Effector memory CD4-positive, alpha-beta T cell (primary cell): ENCODE results near the gene CLCN7.

ENCODE experiments used
- DNase-seq, 3 donors: peaks; one replicate each; pipeline ENCODE4 v3.0.0-alpha.2; 2020
- H3K27ac ChIP-seq: 2 replicates; pipeline ENCODE4 v1.7.0; 2013; ENCODE audit warnings: mild to moderate bottlenecking, low read length, moderate library complexity; ENCODE audit not compliant: insufficient read depth, poor library complexity, severe bottlenecking
- H3K27me3 ChIP-seq: replicated peaks from 2 replicates; pipeline ENCODE4 v1.7.0; 2013; ENCODE audit warnings: mild to moderate bottlenecking, low read length; ENCODE audit not compliant: insufficient read depth, control insufficient read depth, poor library complexity, severe bottlenecking
- H3K36me3 ChIP-seq: 2 replicates; pipeline ENCODE4 v1.7.0; 2013; ENCODE audit warnings: mild to moderate bottlenecking, low read length, moderate library complexity; ENCODE audit not compliant: control insufficient read depth, insufficient read depth
- H3K4me1 ChIP-seq: 2 replicates; pipeline ENCODE4 v1.7.0; 2013; ENCODE audit warnings: low read length, mild to moderate bottlenecking; ENCODE audit not compliant: control insufficient read depth, insufficient read depth, poor library complexity, severe bottlenecking
- H3K4me3 ChIP-seq: 2 replicates; pipeline ENCODE4 v1.7.0; 2013; ENCODE audit warnings: low read length, low read depth, mild to moderate bottlenecking; ENCODE audit not compliant: insufficient read depth, poor library complexity, severe bottlenecking
- H3K9me3 ChIP-seq: 2 replicates; pipeline ENCODE4 v1.7.0; 2013; ENCODE audit warnings: mild to moderate bottlenecking, low read length, moderate library complexity; ENCODE audit not compliant: control insufficient read depth

Gene CLCN7

DNA sequence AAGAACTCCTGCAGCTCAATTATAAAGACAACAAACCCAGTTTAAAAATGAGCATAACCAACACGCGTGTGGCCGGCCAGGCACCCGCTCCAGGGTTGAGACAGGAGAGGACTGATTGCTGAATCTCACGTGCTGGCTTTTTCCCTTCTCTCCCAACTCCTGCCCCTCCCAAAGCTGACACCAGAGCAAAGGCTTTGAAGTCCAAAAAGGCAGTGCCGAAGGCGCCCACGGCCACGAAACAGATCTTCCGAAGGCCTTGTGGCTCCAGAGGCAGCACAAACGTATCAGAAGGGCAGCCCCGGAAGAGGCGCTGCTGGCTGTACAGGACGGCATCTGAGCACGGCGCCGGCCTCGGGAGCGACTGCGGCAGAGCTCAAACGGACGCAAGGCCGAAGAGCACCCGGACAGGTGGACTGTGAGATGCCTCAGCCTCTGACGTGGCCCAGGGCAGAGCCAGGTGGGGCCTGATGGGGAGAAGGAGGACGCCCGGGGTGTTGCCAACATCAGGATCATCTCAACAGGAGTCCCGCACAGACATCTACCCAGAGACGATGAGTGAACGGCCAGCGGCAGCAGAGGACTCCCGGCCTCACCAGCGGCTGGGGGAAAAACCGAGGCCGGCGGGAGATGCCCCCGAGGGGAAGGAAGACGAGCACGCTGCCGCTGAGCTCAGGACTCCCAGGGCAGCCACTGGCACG lies 10.5 kb downstream of the CLCN7 start:
- H3K4me1 ChIP-seq: no peaks in the 10 kb centered on the region

DNA sequence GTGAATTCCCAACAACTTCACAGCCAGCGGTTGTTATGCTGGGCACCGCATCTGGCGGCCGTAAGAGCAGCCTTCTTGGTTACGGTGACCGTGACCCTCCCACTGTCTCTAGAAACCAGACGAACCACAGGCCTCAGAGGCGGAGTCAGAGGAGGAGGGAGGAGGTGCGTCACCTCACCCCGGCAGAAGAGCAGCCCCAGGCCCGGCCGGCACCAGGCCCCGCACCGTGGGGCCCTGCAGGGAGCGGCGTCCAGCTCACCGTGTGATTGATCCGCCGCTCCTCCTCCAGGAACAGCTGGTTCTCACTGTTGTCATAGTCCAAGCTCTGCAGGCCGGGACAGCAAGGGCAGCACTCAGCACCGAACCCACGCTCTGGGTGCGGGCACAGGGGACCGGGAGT lies 13.7 kb downstream of the CLCN7 start:
- Histone ChIP-seq H3K27ac (no peak overlapping the region), H3K4me1 (no peaks in the 10 kb centered on the region), H3K9me3 (no peaks in the 10 kb centered on the region), H3K4me3 (no peak overlapping the region), H3K36me3 (peaks cover 24% of the 10 kb centered on the region), H3K27me3 (no peaks in the 10 kb centered on the region)
- DNase-seq: no peak

More for the DNA sequence above, 10.5 kb downstream of the CLCN7 start:
- peaks cover 20% of the 10 kb centered on the region for H3K36me3 ChIP-seq
- H3K27ac ChIP-seq: no peak overlapping the region
- no peaks in the 10 kb centered on the region for H3K27me3 ChIP-seq
- no peak for DNase-seq
- H3K4me3 ChIP-seq: no peak overlapping the region
- no peaks in the 10 kb centered on the region for H3K9me3 ChIP-seq

DNA sequence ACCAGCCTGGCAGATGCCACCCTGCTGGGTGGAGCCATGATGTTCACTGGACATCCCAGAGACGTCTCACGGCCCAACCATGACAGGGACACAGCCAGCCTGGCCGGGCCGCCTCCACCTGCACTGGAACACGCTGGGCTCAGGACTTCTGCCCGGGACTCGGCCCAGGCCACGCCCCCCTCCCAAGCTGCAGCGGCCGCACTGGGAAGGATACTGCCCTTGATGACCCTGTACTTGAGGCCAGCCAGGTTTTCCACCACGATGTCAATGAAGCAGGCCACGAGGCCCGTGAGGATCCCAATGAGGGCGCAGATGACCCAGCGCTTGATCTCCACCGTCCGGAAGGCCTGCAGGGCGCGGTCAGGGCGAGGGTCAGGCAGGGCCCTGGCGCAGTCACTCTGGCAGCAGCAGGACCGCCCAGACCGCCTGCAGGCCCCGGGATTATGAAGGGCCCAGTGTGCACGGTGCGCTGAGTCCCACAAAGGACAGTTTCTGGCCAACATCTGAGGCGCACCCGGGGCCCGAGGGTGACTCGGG lies 14.2 kb downstream of the CLCN7 start:
- H3K9me3 ChIP-seq: no peaks in the 10 kb centered on the region
- no peaks in the 10 kb centered on the region for H3K4me1 ChIP-seq
- no peak overlapping the region for H3K27ac ChIP-seq
- peaks cover 28% of the 10 kb centered on the region for H3K36me3 ChIP-seq
- no peaks in the 10 kb centered on the region for H3K27me3 ChIP-seq
- H3K4me3 ChIP-seq: no peak overlapping the region
- no peak for DNase-seq

DNA sequence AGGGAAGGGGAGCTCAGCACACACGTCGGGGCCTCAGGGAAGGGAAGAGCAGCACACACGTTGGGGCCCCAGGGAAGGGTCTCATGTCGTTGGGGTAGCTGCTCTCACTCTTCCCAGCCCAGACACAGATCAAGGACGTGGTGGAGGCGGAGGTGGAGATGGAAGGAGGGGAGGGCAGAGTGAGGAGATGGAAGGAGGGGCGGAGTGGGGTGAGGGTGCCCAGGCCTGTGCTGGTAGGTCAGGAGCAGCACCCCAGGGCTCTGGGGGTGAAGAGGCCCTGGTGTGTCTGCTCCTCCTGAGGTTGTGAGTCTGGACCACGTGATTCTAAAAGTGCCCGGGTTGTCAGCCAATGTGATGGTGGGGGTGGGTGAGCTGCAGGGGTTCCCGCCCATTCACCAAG lies 14.9 kb downstream of the CLCN7 start:
- H3K4me1 ChIP-seq: no peaks in the 10 kb centered on the region
- H3K27me3 ChIP-seq: no peaks in the 10 kb centered on the region
- no peaks in the 10 kb centered on the region for H3K9me3 ChIP-seq
- no peak for DNase-seq
- no peak overlapping the region for H3K27ac ChIP-seq
- H3K36me3 ChIP-seq: peaks cover 31% of the 10 kb centered on the region
- no peak overlapping the region for H3K4me3 ChIP-seq

DNA sequence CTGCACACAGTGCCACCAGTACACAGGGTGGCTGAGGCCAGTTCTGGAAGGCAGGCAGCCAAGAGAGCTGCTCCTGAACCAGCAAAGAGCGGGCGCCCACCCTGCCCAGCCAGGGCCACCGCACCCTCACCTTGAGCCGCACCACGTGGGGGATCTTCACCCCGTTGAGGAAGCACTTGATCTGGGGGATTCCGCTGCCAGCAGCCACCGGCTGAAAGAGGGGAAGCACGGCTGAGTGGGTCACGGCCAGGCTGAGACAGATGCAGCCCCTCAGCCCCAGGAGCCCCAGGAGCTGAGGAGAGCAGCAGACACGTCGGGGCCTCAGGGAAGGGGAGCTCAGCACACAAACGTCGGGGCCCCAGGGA lies 15.9 kb downstream of the CLCN7 start:
- Histone ChIP-seq H3K4me1 (no peaks in the 10 kb centered on the region), H3K27me3 (no peaks in the 10 kb centered on the region), H3K36me3 (peaks cover 37% of the 10 kb centered on the region), H3K9me3 (no peaks in the 10 kb centered on the region), H3K27ac (no peak overlapping the region), H3K4me3 (no peak overlapping the region)
- no peak for DNase-seq

DNA sequence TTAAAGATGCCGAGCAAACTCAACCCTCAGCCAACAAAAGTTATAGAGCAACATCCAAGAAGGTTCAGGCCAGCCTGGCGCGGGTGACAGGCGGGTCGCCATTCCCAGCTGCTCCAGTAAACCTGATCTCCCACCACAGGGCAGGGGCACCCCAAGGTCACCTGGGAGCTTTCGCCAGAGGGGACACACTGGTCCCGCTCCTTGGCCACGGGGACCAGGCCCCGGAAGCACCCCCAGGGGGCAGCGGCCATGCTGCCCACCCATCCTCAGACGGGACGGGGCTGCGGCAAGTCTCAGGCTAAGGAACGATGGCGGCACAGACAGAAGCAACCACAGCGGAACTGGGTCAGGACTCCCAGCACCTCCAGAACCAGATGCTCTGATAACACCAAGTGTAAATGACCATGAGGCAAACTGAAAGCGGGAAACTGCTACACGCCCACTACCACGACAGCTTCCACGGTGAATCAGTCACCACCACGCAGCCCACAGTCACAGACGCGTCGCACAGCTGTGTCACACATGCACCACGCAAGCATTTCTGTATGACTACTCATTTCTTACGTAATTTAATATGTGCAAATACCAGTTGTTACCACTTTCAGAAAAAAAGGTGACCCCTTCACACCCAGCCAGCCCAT lies 16.4 kb downstream of the CLCN7 start:
- no peak for DNase-seq
- Histone ChIP-seq H3K4me3 (no peak overlapping the region), H3K27me3 (no peaks in the 10 kb centered on the region), H3K9me3 (no peaks in the 10 kb centered on the region), H3K4me1 (no peaks in the 10 kb centered on the region), H3K27ac (no peak overlapping the region), H3K36me3 (peaks cover 42% of the 10 kb centered on the region)

DNA sequence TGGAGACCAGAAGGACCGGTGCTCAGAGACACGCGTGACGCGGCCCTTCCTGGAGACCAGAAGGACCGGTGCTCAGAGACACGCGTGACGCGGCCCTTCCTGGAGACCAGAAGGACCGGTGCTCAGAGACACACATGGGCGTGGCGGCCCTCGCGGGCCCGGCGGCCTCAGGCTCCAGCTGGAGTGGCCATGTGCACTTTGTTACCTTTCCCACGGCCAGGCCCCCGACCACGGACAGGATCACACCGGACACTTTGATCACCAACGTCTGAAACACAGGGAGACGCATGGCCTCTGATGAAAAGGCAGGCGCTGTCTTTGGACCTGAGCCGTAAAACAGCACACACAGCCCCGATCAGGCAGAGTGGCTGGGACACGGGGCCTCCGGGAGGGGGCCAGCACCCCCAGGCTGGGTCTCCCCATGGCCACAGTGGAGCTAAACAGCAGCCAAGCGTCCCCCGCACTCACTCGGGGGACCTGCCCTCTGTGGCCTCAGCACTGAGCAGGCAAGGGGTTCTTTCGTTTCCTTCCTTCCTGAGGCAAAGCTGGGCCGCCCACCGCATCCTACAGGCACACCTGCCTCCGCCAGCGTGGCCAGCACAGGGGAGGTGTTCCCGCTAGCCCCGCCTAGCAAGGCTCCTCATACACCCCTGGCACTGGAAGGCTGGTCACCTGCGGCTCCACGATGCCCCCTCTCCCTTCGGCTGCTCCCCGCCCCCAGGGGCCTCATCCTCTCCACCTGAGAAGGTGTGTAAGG lies 17.2 kb downstream of the CLCN7 start:
- Histone ChIP-seq H3K27me3 (no peaks in the 10 kb centered on the region), H3K36me3 (peaks cover 40% of the 10 kb centered on the region), H3K4me3 (no peak overlapping the region), H3K9me3 (no peaks in the 10 kb centered on the region), H3K4me1 (no peaks in the 10 kb centered on the region), H3K27ac (no peak overlapping the region)
- DNase-seq: no peak

DNA sequence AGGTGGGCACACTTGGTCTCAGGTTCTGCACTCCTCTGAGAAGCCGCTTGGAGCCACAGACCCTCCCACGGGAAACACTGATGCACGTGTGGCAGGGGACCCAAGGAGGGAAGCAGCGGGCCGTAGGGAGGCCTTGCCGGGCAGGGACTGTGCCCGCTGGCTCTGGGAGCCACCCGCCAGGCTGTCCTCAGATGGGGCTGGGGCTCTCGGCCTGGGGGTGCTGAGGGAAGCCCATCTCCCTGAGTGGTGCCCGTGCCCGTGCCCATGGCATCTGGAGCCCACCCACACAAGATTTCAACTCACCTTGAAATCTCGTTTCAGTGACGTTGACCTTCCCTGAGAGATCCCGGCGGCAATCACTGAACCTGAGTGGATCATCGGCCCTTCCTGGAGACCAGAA lies 17.9 kb downstream of the CLCN7 start:
- H3K9me3 ChIP-seq: no peaks in the 10 kb centered on the region
- peaks cover 39% of the 10 kb centered on the region for H3K36me3 ChIP-seq
- no peak overlapping the region for H3K27ac ChIP-seq
- H3K4me3 ChIP-seq: no peak overlapping the region
- H3K27me3 ChIP-seq: no peaks in the 10 kb centered on the region
- no peaks in the 10 kb centered on the region for H3K4me1 ChIP-seq
- no peak for DNase-seq

DNA sequence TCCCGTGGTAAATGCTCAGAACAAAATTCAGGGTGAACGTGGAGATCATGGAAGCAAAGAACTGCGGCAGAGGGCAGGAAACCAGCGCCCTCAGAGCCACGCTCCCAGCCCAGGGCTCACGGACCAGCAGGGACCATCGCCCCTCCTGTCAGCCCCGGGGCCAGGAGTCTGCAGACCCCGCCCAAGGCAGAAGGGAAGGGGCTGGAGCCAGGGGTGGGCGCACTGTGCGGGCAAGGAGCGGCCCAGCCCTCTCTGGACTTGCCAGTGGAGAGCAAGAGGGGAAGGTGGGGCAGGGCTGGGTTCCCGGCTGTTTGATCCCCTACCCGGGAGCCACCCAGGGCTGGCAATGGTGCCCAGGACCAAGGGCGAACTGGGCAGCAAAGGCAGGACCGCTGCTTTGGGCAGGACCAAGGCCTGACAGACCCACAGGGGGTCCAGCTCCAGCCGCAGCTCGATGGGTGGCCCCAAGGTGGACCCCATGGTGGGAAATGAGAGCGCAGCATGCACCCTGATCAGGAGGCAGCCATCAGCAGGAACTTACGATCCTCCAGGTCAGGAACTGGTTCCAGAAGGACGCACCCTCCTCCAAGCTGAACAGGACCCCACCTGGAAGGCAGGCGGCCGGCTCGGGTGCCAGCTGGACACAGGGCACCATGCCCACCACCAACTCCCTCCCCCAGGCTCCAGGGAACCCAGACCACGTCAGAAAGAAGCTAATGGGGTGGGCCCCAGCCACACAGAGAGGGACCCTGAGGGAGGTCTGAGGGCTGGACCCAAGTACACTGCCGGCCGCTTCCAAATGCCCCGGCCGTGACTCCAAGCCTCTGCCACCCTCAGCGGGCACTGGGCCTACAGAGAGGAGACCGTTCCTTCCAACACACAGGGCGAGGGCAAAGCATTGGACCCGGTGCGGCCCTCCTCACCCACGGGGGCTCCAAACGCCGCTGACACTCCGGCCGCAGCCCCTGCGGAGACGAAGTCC lies 19.3 kb downstream of the CLCN7 start:
- Histone ChIP-seq H3K9me3 (no peaks in the 10 kb centered on the region), H3K36me3 (peaks cover 29% of the 10 kb centered on the region), H3K27me3 (no peaks in the 10 kb centered on the region), H3K4me1 (no peaks in the 10 kb centered on the region), H3K4me3 (no peak overlapping the region), H3K27ac (no peak overlapping the region)
- DNase-seq: no peak
